Fibroblast of villous mesenchyme (primary cell): ENCODE measurements around the gene HEXA. TPM values are rescaled to one million over a fixed set of nuclear protein-coding genes. Genes with fewer than 3 reads are reported as not detected.
"Not testable (repeated sequence)": the region's sequence is repeated elsewhere in the genome, so short reads cannot be mapped to it uniquely, and the experiment has no call there.

Experiments used
- DNase-seq: peaks from one replicate; pipeline ENCODE4 v3.0.0-alpha.2; 2010; ENCODE audit warnings: low read depth
- H3K4me3 ChIP-seq: 2 replicates; pipeline ENCODE4 v1.5.1; 2011; ENCODE audit warnings: low read depth, mild to moderate bottlenecking, low read length
- total RNA-seq: library from RNA; depleted of rRNA; stranded (reverse); fragments of >200 nt; gene quantifications from 2 replicates; pipeline ENCODE4 v1.2.3, GENCODE V29; 2012
- TF ChIP-seq, protein P1 (sequence below): IDR thresholded peaks from 2 replicates; pipeline ENCODE4 v1.5.1; 2012; ENCODE audit warnings: low read depth, mild to moderate bottlenecking, low read length; ENCODE audit not compliant: insufficient read depth

Gene HEXA
- total RNA-seq, 1 donor = 44.9 TPM

DNA sequence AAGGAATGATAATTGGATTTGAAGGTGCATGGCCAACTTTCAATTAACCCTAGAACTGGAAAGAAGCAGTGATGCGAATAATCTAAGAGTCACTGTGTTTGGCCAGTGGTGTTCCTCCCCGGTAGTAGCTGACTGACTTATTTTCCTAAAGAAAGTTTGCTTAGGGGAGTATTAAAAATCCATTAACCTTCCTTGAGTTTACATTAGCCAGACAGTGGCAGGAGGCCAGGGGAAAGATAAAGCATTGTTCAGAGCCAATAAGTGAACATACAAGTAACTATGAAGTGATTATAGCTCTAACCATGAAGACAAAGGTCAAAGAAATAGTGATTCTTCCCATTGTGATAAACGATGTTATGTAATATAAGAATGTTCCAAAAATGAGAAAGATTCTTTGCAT lies 13.4 kb upstream of the HEXA start:
- no peak for DNase-seq
- TF ChIP-seq, protein P1, sequence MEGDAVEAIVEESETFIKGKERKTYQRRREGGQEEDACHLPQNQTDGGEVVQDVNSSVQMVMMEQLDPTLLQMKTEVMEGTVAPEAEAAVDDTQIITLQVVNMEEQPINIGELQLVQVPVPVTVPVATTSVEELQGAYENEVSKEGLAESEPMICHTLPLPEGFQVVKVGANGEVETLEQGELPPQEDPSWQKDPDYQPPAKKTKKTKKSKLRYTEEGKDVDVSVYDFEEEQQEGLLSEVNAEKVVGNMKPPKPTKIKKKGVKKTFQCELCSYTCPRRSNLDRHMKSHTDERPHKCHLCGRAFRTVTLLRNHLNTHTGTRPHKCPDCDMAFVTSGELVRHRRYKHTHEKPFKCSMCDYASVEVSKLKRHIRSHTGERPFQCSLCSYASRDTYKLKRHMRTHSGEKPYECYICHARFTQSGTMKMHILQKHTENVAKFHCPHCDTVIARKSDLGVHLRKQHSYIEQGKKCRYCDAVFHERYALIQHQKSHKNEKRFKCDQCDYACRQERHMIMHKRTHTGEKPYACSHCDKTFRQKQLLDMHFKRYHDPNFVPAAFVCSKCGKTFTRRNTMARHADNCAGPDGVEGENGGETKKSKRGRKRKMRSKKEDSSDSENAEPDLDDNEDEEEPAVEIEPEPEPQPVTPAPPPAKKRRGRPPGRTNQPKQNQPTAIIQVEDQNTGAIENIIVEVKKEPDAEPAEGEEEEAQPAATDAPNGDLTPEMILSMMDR = no peak
- no peak overlapping the region for H3K4me3 ChIP-seq

DNA sequence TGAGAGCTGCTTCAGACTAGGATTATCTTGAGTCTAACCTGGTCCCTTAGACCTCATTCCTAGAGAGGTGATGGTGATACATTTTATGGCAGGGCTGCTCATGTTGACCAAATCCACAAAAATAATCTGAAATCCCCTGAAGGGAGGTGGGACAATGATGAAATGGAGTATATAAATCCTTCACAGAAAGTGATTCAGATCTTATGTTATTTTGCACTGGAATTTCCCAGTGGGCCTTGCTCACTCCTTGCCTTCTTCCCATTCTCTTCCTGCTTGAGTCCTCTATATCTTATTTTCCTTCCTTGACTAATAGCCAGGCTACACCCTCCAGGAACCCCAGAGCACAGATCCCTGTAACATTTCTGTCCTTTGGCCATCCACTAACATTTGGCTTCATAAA lies 11.9 kb upstream of the HEXA start:
- no peak for DNase-seq
- TF ChIP-seq, protein P1 = no peak
- H3K4me3 ChIP-seq = no peak overlapping the region

- H3K4me3 ChIP-seq = no peak overlapping the region
- peak; percentile 4 for DNase-seq
- TF ChIP-seq, protein P1 = peak; percentile 36
Measured at GRCh38 chr15:72382146-72382545, 6.3 kb upstream of the HEXA start.

DNA sequence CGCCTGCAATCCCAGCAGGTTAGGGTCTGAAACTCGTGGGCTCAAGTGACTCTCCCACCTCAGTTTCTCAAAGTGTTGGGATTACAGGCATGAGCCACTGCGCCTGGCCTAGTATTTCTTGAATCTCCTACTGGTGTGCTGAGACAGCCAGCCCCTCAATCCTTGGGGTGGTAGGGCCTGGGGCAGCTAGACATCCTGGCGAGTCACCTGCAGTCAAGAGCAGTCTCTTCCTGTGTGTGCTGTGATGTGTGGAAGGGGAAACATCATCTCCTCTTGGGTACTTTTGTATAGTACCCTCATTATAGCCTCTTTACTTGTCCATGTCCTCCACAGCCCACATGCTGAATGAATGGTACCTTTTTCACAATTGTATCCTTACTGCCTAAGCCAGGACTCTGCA lies 4.9 kb upstream of the HEXA start:
- TF ChIP-seq, protein P1 = no peak
- no peak for DNase-seq
- H3K4me3 ChIP-seq = no peak overlapping the region

DNA sequence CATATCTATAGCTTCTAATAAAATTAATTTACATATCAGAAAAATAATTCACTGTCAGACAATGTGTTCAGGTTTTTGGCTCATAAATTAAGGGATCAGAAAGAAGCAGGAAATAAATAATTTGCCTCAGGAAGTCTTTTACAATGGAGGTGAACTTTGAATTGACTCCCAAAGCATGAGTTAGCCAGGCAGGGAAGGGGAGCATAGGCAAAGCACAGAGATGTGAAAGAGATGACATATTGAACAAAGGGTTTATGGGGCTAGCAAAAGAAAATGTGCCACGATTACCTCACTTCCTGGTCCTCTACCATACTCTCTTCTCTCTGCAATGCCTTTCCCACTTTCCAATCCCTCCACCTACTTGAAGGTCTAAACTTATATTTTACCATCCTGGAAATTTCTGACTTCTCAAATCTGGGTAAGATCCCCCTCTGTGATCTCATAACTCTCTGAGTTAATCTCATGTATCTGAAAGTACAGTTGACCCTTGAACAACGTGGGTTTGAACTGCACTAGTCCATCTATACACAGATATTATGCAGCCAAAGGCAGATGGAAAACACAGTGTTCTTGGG lies 4.1 kb upstream of the HEXA start:
- no peak for DNase-seq
- no peak overlapping the region for H3K4me3 ChIP-seq
- TF ChIP-seq, protein P1 = no peak

- DNase-seq, H3K4me3 ChIP-seq: not testable (repeated sequence)
Measured at GRCh38 chr15:72379106-72379505, 3.3 kb upstream of the HEXA start.

DNA sequence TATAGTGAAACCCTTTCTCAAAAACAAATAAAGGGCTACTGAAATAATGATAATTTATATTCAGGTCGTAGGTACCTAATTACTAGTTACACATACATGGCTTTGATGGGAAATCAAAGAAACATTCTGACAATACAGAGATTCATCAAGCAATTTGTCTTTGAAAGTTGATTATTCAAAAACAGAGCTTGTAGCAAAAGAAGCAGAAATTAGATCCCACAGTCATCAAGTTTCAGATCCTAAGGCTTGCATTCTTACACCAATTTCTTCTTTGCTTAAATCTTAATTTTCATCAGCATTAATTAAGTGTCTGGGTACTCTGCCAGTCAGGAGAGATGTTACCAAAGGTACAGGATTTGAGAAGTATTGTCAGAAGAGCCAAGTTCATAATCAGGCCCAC lies 1.5 kb upstream of the HEXA start:
- no peak for DNase-seq
- TF ChIP-seq, protein P1 = no peak
- no peak overlapping the region for H3K4me3 ChIP-seq
